HL-60/S4 treated with retinoic acid at 250 ng/mL for 4 days and 3 days (cell line): ENCODE data around the gene MACC1.

Experiments used
- in situ Hi-C: fragments of 300-500 bp; cut with MboI; formaldehyde crosslinking; loops from 2 replicates; pipeline ENCODE4 v1.7.0; 2022; ENCODE audit warnings: low sequenced_read_pairs

Gene MACC1, protein sequence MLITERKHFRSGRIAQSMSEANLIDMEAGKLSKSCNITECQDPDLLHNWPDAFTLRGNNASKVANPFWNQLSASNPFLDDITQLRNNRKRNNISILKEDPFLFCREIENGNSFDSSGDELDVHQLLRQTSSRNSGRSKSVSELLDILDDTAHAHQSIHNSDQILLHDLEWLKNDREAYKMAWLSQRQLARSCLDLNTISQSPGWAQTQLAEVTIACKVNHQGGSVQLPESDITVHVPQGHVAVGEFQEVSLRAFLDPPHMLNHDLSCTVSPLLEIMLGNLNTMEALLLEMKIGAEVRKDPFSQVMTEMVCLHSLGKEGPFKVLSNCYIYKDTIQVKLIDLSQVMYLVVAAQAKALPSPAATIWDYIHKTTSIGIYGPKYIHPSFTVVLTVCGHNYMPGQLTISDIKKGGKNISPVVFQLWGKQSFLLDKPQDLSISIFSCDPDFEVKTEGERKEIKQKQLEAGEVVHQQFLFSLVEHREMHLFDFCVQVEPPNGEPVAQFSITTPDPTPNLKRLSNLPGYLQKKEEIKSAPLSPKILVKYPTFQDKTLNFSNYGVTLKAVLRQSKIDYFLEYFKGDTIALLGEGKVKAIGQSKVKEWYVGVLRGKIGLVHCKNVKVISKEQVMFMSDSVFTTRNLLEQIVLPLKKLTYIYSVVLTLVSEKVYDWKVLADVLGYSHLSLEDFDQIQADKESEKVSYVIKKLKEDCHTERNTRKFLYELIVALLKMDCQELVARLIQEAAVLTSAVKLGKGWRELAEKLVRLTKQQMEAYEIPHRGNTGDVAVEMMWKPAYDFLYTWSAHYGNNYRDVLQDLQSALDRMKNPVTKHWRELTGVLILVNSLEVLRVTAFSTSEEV

DNA sequence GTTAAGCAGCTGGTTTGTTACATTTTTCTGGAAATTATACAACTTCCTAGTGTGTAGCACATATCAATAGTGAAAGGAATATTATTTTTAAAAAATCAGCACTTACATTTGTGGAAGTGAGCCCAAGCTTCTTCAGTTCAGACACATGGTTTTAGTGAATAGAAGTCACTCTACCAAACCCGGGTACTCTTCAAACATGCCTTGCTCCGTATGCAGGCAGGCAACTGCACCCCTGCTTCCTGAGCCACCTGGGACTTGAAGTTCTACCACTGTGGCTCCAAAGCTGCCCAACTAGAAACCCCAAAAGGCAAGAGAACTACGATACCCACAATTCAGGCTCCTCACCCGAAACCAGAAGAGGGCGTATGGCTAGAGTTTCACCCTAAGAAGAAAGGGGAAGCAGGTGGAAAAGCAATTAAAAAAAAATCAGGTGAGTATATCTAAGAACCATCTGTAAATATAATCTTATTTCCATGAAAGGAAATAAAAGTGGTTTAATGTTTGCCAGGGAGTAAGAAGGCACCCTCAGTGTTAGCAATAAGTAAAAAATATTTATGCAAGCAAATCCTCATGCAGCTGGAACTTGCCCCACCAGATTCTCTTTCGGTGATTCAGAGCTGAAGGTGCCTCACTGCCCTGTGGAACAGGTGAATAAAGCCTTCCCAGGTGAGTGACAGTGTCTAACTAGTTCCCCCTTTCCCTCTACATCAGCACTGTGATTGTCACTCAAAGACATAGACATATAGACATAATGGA lies at the start of gene MACC1:
MACC1 (minus strand) TSS at position 192 of the 756 bp plus-strand sequence. CDS start 55,522 bp downstream, outside the sequence.
- in situ Hi-C loops: no loop called here

DNA sequence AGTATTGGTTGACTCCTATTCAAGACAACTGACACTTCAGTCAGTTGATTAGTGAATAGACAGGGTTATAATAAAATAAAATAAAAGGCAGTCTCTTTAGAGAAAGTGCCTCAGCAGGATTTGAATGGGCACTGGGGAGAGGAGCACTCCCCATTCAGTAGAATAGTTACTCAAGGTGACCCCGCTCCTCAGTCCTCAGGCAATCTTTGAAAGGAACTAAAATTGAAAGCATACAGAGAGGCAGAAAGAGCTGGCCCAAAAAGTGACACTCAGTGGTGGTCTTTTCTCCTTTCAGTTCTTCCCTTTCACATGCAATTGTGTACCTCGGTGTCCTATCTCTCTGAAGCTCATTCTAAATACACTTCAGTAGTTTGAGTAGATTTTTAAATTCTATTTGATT lies 47.4 kb upstream of the MACC1 start:
- in situ Hi-C loops: no loop called here

DNA sequence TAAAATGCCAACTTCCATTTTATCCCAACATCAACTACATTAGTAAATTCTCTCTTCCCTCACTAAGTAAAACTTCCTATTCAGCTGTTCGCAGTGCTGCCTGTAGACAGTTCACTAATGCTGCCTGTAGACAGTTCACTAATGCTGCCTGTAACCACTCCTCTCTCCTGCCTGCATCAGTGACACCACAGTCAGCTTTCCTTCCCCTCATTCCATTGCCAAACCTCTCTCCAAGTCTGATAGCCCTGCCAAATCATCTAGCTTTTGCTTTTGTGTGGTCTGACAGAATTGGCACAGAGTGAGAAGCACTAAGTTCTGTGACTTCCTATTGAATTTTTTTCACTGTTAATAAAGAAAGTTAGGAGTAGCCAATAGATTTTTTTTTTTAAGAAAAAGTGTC lies 43.0 kb upstream of the MACC1 start:
- in situ Hi-C loops: no loop called here

DNA sequence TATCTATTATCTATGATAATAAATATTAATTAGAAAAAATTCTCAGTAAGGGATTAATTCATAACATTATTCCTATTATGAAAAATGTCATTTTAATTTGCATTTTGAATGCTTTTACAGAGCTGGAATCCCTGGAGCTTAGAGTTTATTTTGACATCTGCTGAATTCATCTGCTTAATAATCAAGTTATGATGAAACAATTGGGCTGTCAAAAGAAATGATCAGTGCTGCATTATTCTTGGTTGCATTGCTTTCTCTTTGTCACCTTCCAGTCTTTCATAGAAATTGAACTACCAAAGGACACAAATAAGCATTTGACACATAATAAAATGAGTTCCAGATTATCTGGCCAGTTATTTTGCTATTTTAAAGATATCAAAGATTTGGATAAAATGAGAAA lies 40.0 kb upstream of the MACC1 start:
- in situ Hi-C loops: no loop called here

DNA sequence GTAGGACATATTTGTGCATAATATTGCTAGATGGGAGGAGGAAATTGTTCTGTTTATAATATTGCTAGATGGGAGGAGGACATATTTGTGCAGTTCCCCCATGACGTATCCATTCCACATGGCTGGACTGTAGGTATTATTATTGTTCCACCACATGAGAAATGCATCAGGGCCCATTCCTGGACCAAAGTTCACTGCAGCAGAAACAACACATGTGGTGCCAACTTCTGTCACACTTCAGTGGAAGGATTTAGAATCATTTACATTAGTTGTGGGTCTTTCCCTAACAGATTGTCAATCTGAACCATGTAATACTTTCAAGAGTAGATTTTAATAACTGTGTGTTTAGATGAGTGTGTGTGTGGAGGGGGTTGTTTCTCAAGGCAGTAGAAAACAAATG lies 32.7 kb upstream of the MACC1 start:
- in situ Hi-C loops: no loop called here

DNA sequence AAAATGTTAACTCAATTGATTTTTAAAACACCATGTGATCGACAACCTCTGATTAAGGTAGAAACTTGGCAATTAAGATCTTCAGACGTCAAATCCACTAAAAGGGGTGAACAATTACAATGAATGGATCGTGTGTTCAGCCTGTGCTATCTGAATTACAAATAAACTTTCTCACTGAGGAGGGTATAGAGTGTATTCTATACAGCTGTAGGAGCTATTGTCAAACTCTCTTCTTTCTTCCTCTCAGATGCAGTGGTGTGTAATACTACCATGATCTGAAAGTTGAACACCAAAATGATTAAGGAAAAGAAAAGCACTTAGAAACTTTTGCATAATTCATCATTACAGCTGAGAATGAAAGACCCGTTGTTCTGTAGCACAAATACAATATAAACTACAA lies 32.2 kb upstream of the MACC1 start:
- in situ Hi-C loops: no loop called here

DNA sequence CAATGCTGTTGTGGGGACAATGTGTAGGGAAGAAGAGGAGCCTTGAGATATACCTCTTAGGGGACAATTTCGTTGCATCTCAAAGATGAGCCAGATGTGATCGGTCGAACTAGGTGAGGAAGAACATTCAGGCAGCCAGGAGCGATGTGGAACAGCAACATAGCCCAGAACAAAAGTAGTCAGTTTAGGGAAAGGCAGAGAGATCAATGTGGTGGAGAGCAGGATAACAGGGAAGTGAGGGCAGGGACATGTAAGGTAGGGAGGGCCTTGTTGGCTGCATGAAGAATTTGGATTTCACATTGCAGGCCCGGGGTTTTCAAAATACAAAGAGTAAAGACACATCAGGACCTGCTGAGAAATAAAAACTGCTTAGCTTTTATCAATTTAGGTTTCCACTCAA lies 29.1 kb upstream of the MACC1 start:
- in situ Hi-C loops: no loop called here

DNA sequence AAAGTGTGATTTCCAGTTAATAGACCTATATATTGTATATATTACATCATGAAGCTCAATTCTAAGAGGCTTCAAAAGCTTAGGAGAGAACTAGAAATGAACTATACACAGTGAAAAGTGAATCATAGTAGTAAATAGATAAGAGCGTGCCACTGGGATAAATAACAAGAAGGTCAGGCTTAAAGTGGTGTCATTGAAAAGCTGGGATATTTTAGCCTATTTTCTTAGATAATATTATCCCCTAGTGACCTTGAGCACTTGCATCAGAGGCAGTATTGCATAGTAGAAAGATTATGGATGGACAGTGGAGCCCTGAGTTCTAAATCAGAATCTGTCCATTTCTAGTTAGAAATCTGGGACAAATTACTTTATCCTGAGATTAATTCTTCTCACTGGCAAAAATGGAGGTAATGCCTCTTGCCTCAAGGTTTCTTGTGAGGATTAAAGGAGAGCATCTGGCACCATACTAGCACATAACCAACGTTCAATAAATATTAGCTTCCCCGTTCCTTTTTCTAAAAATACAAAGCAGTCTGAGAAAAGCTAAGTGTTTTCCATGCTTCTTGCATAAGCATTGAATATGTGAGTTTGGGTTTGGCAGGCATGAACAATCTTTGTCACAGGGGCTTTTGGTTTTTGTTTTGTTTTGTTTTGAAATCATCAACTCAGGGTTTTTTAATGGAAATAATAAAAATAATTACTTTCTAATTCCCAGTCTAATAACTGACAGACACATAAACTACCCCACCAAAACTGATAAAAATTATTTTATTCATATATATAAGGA lies 27.3 kb upstream of the MACC1 start:
- in situ Hi-C loops: no loop called here

DNA sequence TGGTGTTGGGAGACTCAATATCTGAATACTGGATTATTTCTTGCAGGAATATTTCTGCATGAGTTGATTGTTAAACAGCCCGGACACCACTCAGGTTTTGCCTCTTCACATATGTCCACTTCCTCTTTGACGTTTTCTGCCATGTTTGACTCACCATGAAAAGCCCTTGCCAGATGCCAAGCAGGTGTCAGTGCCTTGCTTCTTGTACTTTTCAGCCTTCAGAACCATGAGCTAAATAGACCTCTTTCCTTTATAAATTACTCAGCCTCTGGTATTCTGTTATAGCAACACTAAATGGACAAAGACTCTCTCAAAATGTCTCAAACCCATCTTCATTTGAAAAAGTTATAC lies 24.7 kb upstream of the MACC1 start:
- in situ Hi-C loops: no loop called here

DNA sequence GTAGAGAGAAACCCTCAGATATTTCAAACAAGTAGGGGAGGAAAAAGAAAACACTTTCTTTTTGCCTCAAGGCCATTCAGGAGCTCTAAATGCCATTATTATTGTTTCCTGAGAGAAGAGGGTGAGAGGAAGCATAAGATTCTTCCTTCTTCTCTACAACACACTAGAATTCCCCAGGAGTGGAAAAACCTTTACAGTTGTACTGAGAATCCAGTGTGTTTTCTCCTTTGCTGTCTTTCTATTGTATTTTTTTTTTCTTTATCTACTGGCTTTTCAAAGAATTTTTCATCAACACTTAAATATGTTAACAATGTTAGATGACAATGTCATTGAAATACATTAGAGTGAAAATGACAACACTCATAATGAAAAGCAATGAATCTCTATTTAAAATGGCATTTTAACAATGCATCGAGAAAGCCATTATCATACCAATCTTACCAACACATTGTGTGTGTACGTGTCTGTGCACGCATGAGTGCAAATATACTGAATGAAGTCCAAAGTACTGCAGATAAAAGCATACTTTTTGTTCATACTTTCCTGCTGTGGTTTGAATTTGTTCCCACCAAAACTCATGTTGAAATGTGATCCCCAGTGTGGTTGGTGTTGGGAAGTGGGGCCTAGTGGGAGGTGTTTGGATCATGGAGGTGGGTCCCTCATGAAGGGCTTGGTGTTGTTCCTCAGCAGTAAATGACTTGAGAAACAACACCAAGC lies 24.2 kb upstream of the MACC1 start:
- in situ Hi-C loops: no loop called here

DNA sequence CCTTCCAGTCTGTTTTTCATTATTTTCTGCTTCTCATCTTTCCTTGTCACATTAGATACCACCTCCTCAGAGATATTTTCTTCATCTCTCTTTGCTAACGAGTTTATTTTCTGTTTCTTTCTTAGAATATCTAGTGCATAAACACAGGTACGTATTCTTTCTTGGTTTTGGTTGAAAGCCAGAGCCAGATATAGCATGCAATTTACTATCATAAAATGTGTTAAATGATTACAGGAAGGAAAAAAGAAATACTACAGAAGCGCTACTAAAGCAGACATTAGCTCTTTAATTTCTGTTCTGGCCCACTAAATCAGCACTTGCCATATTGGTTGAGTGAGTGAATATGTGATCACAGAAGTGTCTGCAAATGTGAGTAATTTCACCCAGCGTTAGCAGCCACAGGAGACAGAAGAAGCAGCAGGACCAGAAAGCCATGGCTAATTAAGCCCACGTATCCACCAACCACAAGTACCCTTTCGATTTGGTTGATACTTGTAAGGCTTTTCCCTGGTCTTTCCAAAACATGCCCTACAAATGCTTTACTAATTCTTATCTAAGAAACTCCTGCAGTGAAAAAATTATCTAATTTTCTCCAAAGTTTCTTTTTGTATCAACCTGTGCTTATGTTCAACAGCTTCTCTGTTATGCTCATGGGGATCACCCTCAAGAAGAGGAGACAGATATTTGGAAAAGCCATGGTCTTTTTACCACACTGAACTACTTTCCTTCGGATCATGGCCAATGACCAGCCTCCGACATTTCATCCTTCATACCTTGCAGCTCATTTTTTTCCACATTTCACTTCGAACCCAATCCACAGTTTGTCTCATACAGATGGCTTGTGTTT lies 23.1 kb upstream of the MACC1 start:
- in situ Hi-C loops: no loop called here

DNA sequence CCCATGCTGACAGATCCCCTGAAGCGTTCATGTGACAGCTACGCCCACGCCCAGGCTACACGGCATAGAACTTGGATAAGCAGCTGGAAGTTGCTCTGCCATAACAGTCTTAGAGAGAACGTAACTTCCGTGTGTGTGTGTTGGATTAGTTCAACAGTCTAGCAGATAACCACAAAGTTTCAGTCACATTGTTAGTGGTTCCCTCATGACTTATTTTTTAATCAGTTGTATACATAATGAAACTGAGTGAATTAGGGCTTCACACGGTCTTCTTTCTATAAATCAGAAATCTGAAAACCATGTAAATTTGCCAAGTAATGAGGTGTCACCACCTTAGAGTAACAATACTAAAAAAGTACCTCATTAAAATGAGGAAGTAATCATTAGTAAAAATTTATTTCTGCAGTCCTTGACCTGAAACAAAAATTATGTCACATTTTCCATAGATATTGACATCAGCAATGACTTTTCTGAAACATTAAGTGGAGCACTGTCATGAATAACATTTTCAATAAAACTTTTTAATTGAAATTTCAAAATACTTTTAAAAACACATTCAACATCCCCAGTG lies 21.7 kb upstream of the MACC1 start:
- in situ Hi-C loops: no loop called here

DNA sequence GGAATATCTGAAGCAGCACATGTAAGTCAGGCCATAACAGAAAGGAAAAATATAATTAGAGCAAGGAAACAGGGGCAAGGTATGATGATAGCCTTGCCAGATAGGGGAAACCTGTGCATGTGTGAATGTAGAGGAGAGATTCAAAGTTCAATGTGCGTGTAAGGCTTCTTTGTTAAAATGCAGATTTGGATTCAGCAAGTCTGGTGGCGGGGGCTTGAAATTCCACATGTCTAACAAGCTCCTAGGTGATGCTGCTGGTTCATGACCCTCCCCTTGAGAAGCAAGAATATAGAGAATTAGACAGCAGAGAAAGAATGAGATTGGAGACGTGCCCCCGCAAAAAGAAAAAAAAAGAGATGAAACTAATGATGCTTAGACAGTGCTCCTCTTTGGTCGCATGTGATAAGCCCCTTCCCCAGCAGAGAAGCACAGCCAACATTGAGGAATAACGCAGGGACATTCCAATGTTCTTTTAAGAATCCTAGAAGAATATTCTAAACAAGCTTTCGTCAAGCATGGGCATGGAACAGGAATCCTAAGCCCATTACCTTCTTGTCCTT lies 21.1 kb upstream of the MACC1 start:
- in situ Hi-C loops: no loop called here

DNA sequence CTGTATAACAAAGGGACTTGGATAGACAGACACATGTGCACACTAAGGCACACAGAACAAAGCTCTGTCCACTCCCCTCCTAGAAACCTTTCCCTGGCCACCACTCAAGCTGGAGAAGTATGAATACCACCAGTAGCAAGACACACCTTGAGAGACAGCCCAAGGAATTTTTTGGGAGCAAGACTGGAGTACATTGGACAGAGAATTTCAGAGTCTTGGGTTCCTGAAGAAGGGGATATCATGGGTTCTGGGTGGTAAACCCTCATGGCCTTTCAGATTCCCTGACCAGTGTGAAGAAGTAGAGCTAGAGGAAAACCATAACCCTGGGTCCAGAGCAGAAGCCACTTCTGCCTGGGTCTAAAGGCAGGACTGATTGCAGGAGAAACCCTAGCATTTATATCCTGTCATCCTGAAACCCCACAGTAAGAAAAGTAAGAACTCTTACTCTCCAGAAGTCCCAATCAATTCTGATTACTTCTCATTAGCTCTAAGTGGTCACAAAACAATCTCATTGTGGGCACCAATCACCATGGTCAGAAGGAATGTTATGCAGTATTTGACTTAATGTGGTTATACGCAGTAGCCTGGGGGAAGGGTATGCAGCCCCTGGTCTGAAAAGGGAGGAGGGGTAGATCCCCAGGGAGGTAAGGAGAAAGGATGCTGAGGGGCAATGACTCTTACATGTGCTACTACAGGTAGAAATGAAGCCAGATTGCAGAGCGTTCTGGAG lies 20.4 kb upstream of the MACC1 start:
- in situ Hi-C loops: no loop called here

DNA sequence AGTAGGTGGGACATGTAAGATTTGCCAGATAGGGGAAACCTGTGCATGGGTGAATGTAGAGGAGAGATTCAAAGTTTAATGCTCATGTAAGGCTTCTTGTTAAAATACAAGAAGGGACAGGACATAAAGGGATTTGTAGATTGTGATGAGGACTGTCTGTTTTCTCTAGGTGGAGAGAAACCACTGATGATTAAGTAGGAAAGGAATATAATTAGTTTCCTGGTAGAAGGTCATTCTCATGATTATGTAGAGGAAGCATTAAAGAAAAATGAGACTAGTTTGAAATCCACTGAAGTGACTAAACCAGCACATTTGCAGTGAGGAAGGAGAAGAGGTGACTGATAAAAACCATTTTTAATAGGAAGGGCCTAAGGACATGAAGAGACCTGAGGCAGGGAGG lies 19.6 kb upstream of the MACC1 start:
- in situ Hi-C loops: no loop called here

DNA sequence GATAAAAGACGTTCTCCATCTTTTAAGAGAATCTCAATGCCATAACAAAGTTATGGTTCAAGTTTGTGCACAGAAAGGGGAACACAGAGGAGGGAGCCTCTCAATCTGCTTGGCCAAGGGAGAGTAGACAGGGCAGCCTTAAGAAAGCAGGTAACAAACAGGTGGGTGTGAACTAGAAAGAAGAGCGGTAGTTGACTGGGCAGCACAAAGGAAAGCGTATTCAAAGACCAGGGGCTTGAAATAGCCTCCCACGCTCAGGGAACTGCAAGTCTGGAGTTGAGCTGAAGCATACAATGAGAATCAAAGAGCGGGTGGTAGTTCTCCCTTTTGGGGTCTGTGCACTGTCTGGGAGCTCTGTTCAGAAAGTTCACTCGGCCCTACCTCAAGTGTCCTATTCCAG lies 18.9 kb upstream of the MACC1 start:
- in situ Hi-C loops: no loop called here

DNA sequence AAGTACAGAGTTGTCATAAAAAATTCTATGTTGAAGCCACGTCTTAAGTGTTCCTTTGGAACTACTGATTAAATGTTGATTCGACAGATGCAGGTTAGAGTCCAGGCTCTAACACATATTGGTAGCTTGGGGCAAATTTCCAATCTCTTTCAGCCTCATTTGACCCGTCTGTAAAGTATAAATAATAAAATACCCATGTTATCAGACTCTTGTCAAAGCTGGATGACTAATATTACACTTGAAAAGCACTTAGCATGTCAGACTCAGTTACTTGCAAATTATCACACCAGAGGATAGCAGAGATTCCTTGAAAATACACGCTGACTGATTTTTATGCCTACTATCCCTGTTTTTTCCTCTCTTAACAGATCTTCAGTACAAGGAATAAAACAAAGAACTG lies 18.1 kb upstream of the MACC1 start:
- in situ Hi-C loops: no loop called here

DNA sequence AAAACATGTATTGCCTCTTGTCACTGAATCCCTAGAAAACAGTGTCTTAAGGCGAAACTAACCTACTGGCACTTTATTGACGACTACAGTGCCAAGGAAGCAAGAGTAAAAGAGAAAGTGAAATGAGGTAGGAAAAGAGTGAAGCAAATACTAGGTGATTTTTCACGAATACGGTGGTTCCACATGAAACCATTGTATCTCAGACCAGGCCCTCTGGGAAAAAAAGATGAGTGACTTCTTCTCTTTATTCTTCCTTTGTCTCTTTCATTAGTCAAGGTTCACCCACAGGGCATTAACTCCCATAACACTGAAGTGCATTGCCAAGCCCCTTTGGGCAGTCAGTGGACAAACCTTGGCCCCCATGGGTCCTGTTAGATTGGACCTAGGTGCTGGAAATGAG lies 16.2 kb upstream of the MACC1 start:
- in situ Hi-C loops: no loop called here
